ENCODE results near the gene PPARG. TPM values are rescaled to one million over a fixed set of nuclear protein-coding genes. Genes with fewer than 3 reads are reported as not detected.

PPARG gene
- total RNA-seq, 1 donor from 2014 or later, result 10.1 TPM

GRCh38 chr3:12399226-12399625, 110.4 kb downstream of the PPARG start:
- H3K4me1 Mint-ChIP-seq, result no peaks in the 10 kb centered on the region
- no peak overlapping the region for H3K4me3 Mint-ChIP-seq
- no peaks in the 10 kb centered on the region for H3K36me3 Mint-ChIP-seq
- no peaks in the 10 kb centered on the region for H3K9me3 Mint-ChIP-seq
- no peak overlapping the region for H3K27ac Mint-ChIP-seq
- no peak for DNase-seq (ENCODE audit: low spot score in 2 of 2, unreplicated experiment in 2 of 2)
- no peak for TF ChIP-seq CTCF (IDR thresholded peaks at IDR 0.05; ENCODE audit: unreplicated experiment)
- peaks cover 4% of the 10 kb centered on the region for H3K27me3 Mint-ChIP-seq (ENCODE audit: low read depth)

- Mint-ChIP-seq H3K4me1 (peaks cover 2% of the 10 kb centered on the region), H3K27me3 (ENCODE audit: low read depth) (peaks cover 4% of the 10 kb centered on the region), H3K4me3 (no peak overlapping the region), H3K27ac (no peak overlapping the region), H3K36me3 (peaks cover 8% of the 10 kb centered on the region), H3K9me3 (peaks cover 10% of the 10 kb centered on the region)
- TF ChIP-seq CTCF (IDR thresholded peaks at IDR 0.05; ENCODE audit: unreplicated experiment), result no peak
- no peak for DNase-seq (ENCODE audit: low spot score in 2 of 2, unreplicated experiment in 2 of 2)
Measured at GRCh38 chr3:12400616-12401194, 111.8 kb downstream of the PPARG start.

GRCh38 chr3:12401208-12401607, 112.3 kb downstream of the PPARG start:
- H3K27ac Mint-ChIP-seq, result no peak overlapping the region
- peaks cover 4% of the 10 kb centered on the region for H3K4me1 Mint-ChIP-seq
- H3K27me3 Mint-ChIP-seq (ENCODE audit: low read depth), result peaks cover 4% of the 10 kb centered on the region
- DNase-seq (ENCODE audit: low spot score in 2 of 2, unreplicated experiment in 2 of 2), result no peak
- TF ChIP-seq CTCF (IDR thresholded peaks at IDR 0.05; ENCODE audit: unreplicated experiment), result no peak
- H3K36me3 Mint-ChIP-seq, result peaks cover 13% of the 10 kb centered on the region
- H3K9me3 Mint-ChIP-seq, result peaks cover 14% of the 10 kb centered on the region
- H3K4me3 Mint-ChIP-seq, result no peak overlapping the region

- Mint-ChIP-seq H3K27ac (peak overlapping the region; percentile 30), H3K4me1 (peaks cover 9% of the 10 kb centered on the region), H3K4me3 (no peak overlapping the region), H3K27me3 (ENCODE audit: low read depth) (no peaks in the 10 kb centered on the region), H3K36me3 (peaks cover 17% of the 10 kb centered on the region), H3K9me3 (peaks cover 14% of the 10 kb centered on the region)
- DNase-seq (ENCODE audit: low spot score in 2 of 2, unreplicated experiment in 2 of 2), result no peak
- no peak for TF ChIP-seq CTCF (IDR thresholded peaks at IDR 0.05; ENCODE audit: unreplicated experiment)
Measured at GRCh38 chr3:12405432-12406272, 116.8 kb downstream of the PPARG start.

GRCh38 chr3:12408984-12409683, 120.3 kb downstream of the PPARG start:
- Mint-ChIP-seq H3K4me1 (peaks cover 14% of the 10 kb centered on the region), H3K27me3 (ENCODE audit: low read depth) (no peaks in the 10 kb centered on the region), H3K9me3 (peaks cover 14% of the 10 kb centered on the region), H3K4me3 (no peak overlapping the region), H3K36me3 (peaks cover 17% of the 10 kb centered on the region), H3K27ac (no peak overlapping the region)
- TF ChIP-seq CTCF (IDR thresholded peaks at IDR 0.05; ENCODE audit: unreplicated experiment), result no peak
- no peak for DNase-seq (ENCODE audit: low spot score in 2 of 2, unreplicated experiment in 2 of 2)

Data from mesothelial cell of epicardium (in vitro differentiated cells).